Cardiac muscle cell (in vitro differentiated cells and primary cell): Measurements from ENCODE around the gene TIGD7. TPM values are rescaled to one million over a fixed set of nuclear protein-coding genes. Genes with fewer than 3 reads are reported as not detected.
A peak's percentile ranks its signal among the peaks of the same experiment; 100 is the strongest.

Source experiments
- DNase-seq, 2 donors: peaks; one replicate each; pipeline versions ENCODE4 v3.0.0 to v3.0.0-alpha.2; 2010 to 2017; ENCODE audit warnings: low read depth in 1 of 2, low spot score in 1 of 2
- H3K27ac ChIP-seq: fragments of 200-600 bp; sonication (generic); 2 replicates; pipeline ENCODE4 v1.5.1; 2016
- H3K27me3 ChIP-seq: fragments of 200-600 bp; sonication (generic); 2 replicates; pipeline ENCODE4 v1.6.0; 2016; ENCODE audit warnings: control low read depth
- H3K36me3 ChIP-seq: fragments of 200-600 bp; sonication (generic); 2 replicates; pipeline ENCODE4 v1.5.1; 2016; ENCODE audit warnings: control low read depth
- H3K4me1 ChIP-seq: fragments of 200-600 bp; sonication (generic); 2 replicates; pipeline ENCODE4 v1.8.1; 2017; ENCODE audit warnings: low read depth, mild to moderate bottlenecking, mixed run types
- H3K4me3 ChIP-seq: fragments of 200-600 bp; sonication (generic); 2 replicates; pipeline ENCODE4 v1.5.1; 2016; ENCODE audit warnings: mild to moderate bottlenecking
- H3K9me3 ChIP-seq: fragments of 200-600 bp; sonication (generic); 2 replicates; pipeline ENCODE4 v1.5.1; 2017; ENCODE audit warnings: low read depth, mild to moderate bottlenecking, control low read depth
- polyA plus RNA-seq: library from polyadenylated mRNA; unstranded; fragments of >200 nt; fragmentation: Nextera tagmentation; extraction: Ambion mirVana; gene quantifications from 2 replicates; pipeline ENCODE4 v1.2.1, GENCODE V29; 2016
- total RNA-seq: library from RNA; depleted of rRNA; stranded (reverse); fragments of >200 nt; gene quantifications from 2 replicates; pipeline ENCODE4 v1.2.3, GENCODE V29; 2016
- TF ChIP-seq, protein P1 (sequence below): IDR thresholded peaks from 2 replicates; pipeline ENCODE4 v1.5.1; 2012; ENCODE audit warnings: low read depth, mild to moderate bottlenecking, low read length

Gene TIGD7
- total and polyA plus RNA-seq, 2 experiments from 2014 or later: 10.8 to 11.0 TPM

DNA sequence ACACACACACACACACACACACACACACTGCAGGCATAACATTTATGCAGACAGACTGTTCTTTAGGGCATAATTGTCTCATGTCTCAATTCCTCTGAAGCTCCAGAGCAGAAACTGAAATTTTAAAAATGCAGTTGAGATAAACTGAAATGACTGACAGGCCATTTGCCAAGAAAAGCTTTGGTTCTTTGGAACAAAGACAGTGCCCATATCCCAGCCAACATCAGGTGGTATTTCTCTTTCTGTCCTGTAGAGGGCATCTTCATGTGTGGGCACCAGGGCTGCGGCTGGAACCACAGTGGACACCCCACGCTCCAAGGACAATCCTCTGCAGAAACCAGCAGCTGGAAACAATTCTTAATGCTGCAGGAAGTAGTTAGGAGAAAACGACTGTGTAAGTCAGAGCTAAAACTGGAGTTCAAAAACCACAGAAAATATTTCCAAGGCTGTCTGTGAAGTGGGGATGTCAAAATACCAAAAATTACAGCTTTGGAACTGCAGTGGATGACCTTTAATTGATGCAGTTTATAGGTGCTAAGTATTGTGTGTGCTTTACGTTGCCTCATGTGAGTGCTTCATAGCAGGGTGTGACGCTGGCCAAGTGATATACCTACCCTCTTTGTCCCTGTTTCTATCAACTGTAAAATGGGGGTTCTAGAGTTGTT lies 38.2 kb downstream of the TIGD7 start:
- H3K36me3 ChIP-seq: no peaks in the 10 kb centered on the region
- TF ChIP-seq, protein P1, sequence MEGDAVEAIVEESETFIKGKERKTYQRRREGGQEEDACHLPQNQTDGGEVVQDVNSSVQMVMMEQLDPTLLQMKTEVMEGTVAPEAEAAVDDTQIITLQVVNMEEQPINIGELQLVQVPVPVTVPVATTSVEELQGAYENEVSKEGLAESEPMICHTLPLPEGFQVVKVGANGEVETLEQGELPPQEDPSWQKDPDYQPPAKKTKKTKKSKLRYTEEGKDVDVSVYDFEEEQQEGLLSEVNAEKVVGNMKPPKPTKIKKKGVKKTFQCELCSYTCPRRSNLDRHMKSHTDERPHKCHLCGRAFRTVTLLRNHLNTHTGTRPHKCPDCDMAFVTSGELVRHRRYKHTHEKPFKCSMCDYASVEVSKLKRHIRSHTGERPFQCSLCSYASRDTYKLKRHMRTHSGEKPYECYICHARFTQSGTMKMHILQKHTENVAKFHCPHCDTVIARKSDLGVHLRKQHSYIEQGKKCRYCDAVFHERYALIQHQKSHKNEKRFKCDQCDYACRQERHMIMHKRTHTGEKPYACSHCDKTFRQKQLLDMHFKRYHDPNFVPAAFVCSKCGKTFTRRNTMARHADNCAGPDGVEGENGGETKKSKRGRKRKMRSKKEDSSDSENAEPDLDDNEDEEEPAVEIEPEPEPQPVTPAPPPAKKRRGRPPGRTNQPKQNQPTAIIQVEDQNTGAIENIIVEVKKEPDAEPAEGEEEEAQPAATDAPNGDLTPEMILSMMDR: peak; percentile 59
- H3K4me1 ChIP-seq: no peaks in the 10 kb centered on the region
- H3K27me3 ChIP-seq: no peaks in the 10 kb centered on the region
- no peak overlapping the region for H3K27ac ChIP-seq
- no peaks in the 10 kb centered on the region for H3K9me3 ChIP-seq
- no peak overlapping the region for H3K4me3 ChIP-seq
- DNase-seq: peak; percentile 59 to 72

DNA sequence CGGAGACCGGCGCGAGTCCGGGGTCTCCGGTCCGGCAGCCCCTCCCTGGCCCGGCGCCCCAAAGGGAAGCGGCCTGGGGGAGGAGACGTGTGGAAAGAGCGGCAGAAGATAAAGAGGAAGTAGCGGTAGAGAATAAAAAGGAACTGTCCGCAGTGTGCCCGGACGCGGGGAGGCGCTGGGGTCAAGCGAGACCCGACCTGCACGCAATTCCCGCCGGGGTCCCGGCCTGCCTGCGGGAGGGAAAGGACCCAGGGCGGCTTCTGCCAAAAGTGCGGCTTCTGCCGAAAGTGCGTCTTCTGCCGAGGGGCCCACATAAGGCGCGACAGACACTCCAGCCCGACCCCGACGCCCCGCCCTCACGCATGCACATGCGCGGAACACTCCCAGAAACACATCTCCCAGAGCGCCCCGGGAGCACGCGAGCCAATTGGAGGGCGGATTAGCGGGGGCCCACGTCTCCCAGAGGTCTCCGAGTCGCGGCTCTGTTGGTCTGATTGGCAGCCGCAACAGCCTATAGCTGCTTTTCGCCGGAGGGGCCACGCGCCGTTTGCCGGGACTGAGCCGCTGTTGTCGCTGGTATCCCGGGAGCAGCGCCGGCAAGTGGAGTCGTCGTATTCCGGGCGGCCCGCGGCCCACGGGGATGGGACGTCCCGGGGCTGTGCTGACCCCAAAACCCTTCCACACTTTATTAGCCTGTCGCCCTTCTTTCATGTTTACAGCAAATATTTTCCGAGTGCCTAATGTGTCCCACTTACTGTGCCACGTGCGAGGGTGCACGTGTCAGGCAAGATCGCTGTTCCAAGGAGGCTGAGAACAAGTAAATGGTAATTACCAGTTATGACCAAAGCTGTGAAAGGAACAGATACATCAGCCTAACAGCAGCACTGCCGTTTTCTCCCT lies 40.8 kb downstream of the TIGD7 start:
- TF ChIP-seq, protein P1: peak; percentile 26
- H3K36me3 ChIP-seq: no peaks in the 10 kb centered on the region
- H3K4me1 ChIP-seq: no peaks in the 10 kb centered on the region
- peak overlapping the region; percentile 46 for H3K4me3 ChIP-seq
- H3K9me3 ChIP-seq: no peaks in the 10 kb centered on the region
- DNase-seq: peak; percentile 97 to 99
- H3K27me3 ChIP-seq: no peaks in the 10 kb centered on the region
- H3K27ac ChIP-seq: peak overlapping the region; percentile 74

DNA sequence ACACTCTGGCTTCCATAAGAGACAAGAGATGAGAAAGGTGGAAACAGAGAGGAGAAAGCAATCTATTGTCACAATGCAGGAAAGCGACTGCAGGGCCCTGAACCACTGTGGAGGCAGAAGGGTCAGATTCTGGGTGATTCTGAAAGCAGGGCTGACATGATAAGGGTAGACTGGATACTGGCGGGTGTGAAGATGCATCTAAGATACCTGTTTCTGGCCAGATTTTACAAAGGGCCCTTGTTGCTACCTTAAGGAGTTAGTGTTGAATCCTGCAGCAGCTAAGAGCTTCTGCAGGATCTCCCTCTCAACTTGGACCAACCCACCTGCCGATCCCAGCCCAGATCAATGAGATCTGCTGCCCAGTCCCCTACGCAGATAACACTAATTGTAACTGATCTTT lies 42.7 kb downstream of the TIGD7 start:
- no peak for DNase-seq
- no peaks in the 10 kb centered on the region for H3K9me3 ChIP-seq
- no peak overlapping the region for H3K4me3 ChIP-seq
- TF ChIP-seq, protein P1: no peak
- H3K4me1 ChIP-seq: no peaks in the 10 kb centered on the region
- H3K27me3 ChIP-seq: no peaks in the 10 kb centered on the region
- no peak overlapping the region for H3K27ac ChIP-seq
- H3K36me3 ChIP-seq: no peaks in the 10 kb centered on the region

DNA sequence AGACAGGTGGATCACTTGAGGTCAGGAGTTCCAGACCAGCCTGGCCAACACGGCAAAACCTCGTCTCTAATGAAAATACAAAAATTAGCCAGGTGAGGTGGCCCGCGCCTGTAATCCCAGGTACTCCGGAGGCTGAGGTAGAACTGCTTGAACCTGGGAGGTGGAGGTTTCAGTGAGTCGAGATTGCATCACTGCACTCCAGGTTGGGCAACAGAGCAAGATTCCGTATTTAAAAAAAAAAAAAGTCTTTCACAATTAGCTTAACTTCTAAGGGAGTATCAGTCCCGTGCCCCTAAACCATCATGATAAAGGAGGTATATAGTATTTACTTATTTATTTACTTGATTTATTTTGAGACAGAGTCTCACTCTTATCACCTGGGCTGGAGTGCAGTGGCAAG lies 45.4 kb downstream of the TIGD7 start:
- Histone ChIP-seq H3K27ac (no peak overlapping the region), H3K27me3 (no peaks in the 10 kb centered on the region), H3K9me3 (no peaks in the 10 kb centered on the region), H3K36me3 (no peaks in the 10 kb centered on the region), H3K4me1 (no peaks in the 10 kb centered on the region), H3K4me3 (no peak overlapping the region)
- DNase-seq: no peak
- TF ChIP-seq, protein P1: no peak

DNA sequence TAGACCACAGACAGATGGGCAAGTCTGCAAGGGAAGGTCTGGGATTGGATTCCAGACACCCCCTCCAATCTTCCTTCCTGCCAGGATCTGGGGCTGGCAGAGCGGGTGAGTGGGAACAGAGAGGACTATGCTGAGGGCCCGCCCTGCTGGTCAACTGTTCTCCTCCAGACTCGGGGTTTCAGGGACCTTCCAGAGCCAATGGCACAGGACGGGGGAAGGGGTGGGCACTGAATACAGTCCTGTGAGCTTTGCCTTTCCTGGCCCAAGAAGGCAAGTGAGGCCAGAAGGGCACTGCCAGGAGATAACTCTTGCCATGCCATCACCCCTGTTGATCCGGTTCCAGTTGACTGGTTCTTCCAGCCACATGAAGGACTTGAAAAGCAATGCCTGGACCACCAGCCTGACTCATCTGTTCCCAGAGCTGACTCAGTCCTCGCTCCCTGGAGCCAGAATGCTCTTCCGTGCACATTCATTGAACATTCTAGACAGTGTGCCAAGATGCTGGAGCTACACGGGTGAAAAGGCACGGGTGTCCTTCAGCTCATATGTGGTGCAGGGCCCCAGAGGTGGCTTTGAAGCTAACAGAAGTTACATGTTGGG lies 48.3 kb downstream of the TIGD7 start:
- H3K27ac ChIP-seq: no peak overlapping the region
- DNase-seq: peak in 1 of 2 donors; percentile 49
- no peaks in the 10 kb centered on the region for H3K9me3 ChIP-seq
- H3K36me3 ChIP-seq: no peaks in the 10 kb centered on the region
- H3K4me3 ChIP-seq: no peak overlapping the region
- TF ChIP-seq, protein P1: no peak
- H3K4me1 ChIP-seq: no peaks in the 10 kb centered on the region
- no peaks in the 10 kb centered on the region for H3K27me3 ChIP-seq
